HG03196 (cell line): ENCODE data around the gene RABGGTB.
"Not testable (repeated sequence)": the region's sequence is repeated elsewhere in the genome, so short reads cannot be mapped to it uniquely, and the experiment has no call there.

Source experiments
- ATAC-seq: cut with Tn5 transposase; IDR thresholded peaks from one replicate; pipeline ENCODE4 v1.9.1; 2021; ENCODE audit not compliant: unreplicated experiment

Gene RABGGTB

DNA sequence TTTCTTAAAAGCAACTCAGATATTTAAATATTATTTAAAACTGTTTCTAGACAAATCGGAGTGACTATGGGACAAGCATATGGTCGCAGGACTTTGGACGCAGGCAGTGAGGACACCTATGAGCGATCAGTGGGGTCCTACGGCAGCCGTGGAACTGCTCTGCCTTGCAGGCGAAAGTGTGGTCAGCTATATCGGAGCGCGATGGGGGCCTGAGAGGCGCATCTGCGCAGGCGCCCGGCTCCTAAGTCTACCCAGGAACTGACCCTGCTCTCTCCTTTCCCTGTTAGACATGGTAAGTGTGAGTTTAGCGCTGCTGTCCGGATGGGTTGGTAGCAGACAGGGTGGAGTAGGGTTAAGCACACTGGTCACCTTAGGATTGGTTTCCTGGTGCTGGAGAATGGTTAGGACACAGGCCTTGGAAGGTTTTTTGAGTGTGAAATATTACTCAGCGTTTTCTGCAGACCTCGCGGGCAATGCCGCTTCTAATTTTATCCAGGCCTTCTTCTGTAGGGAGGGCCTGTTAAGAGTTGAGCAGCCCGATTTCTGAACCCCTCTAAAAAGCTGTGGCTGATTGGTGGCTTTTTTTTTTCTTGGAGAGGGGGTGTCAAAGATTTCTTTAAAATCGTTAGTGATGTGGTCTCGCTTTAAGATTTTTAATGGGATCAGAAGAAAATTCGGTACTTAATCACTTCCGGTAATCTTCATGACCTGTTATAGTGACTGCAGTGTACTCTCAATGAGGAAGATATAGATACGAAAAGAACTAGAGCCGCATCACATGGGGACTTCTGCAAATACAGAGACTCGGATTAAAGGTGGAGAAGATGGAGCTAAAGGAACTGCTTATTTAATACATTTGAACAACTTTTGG is at the start of gene RABGGTB:
Gene RABGGTB, plus strand, starts transcription at position 274 of the 871 bp plus-strand sequence. Its CDS starts 16 bp downstream, at position 290.
- ATAC-seq, result peak; percentile 84

DNA sequence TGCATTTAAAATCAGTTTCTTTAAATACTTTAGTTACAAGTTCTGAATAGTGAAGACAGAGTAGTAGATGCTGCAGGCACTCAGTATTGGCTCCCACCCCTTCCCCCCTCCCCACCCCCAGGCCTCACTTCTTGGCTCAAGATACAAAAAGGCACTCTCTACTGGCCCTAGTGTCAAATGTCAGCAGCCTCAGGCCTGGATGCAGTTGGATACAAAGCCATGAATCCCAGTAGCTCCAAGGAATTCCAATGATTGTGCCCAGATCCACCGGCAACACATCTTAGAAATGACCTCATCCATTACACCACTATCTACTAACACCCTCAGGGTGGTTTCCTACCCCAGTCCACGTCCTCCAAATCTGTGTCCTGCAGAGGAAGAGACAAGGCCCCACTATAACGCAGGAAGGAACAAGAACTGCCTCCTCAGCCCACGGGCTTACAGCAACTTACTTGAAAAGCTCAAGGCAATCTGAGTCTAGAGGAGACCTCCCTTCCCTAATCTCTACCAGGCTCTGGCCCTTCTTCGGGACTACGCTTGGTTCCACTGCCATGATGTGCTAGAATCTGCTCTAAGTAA is 43.9 kb upstream of the RABGGTB start:
- ATAC-seq, result no peak

DNA sequence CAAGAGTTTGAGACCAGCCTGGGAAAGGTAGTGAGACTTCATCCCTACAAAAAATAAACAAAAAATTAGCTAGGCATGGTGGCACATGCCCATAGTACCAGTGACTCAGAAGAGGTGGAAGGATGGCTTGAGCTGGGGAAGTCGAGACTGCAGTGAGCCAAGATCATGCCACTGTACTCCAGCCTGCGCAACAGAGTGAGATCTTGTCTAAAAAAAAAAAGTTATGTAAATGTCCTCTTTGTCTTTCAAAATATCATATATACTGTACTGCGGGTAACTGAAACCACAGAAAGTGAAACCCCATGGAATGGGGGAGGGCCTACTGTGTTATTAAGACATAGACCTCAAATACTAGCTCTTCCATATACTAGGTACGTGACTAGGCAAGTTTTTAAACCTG is 40.8 kb upstream of the RABGGTB start:
- ATAC-seq, result peak; percentile 81

DNA sequence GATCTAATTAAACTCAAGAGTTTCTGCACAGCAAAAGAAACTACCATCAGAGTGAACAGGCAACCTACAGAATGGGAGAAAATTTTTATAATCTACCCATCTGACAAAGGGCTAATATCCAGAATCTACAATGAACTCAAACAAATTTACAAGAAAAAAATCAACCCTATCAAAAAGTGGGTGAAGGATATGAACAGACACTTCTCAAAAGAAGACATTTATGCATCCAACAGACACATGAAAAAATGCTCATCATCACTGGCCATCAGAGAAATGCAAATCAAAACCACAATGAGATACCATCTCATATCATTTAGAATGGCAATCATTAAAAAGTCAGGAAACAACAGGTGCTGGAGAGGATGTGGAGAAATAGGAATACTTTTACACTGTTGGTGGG is 28.8 kb upstream of the RABGGTB start:
- ATAC-seq, result not testable (repeated sequence)

DNA sequence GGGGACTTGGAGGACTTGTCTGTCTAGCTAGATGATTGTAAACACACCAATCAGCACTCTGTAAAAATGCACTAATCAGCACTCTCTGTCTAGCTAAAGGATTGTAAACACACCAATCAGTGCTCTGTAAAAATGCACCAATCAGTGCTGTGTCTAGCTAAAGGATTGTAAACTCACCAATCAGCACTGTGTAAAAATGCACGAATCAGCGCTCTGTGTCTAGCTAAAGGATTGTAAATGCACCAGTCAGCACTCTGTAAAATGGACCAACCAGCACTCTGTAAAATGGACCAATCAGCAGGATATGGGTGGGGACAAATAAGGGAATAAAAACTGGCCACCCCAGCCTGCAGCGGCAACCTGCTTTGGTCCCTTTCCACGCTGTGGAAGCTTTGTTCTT is 27.5 kb upstream of the RABGGTB start:
- not testable (repeated sequence) for ATAC-seq

DNA sequence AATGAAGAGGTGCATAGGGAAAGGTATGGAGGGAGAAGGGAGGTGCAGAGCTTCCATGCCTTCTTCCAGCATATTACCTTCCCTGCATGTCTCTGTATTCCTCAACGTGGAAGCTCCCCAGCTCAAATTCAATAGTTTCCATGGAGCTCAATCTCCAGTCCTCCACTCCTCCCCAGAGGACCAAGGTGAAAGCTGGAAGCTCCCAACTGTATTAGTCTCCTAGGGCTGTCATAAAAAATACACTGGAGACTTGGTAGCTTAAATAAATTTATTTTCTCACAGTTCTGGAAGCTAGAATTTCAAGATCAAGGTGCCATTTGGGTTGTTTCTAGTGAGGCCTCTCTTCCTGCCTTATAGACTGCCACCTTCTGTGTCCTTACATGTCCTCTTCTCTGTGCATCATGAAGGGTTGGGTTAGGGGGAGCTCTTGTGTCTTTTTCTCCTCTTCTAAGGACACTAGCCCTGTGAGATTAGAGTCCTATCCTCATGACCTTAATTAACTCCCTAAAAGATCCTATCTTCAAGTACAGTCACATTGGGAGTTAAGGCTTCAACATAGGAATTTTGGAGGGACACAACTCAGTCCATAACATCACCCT is 21.9 kb upstream of the RABGGTB start:
- ATAC-seq, result no peak

DNA sequence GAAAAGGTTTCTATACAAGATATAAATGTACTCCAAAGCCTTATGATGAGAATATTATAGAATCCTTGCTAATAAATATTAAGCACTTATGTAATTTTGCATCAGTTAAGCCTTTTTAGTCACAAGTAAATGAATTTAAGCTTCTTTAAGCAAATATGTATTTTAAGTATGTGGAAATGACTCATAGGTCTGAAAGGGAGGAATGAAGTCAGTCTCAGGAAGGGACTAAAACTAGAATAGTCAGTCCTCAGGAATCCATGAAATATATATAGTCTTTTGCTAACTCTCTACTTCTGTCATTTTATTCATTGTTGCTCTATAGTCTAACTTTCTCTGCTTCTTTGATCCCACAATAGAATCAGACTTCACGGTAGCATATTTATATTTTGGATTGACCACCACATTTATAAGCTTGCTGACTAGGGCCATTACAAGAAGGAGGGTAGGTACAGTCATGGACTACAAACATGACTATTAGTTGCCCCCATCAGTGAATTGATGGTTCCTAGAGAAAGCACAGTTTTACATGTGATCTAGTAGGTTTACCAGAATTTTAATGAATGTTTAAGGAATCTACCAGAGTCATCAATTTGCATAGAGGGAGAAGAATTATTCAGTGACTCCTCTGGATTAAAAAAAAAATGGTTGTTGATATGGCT is 20.2 kb upstream of the RABGGTB start:
- no peak for ATAC-seq

DNA sequence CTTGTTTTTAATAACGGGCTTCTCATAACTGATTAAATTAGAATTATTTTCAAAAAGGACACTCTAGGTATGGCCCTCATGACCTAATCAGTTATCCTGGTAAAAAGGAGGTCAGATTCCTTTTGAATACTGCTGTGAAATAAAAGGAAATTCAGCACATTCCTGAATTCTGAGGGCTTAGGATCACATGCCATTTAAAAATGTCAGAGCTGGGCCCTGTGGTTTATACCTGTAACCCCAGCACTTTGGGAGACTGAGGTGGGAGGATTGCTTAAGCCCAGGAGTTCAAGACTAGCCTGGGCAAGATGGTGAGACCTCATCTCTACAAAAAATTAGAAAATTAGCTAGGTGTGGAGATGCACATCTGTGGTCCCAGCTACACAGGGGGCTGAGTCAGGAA is 18.0 kb upstream of the RABGGTB start:
- no peak for ATAC-seq

DNA sequence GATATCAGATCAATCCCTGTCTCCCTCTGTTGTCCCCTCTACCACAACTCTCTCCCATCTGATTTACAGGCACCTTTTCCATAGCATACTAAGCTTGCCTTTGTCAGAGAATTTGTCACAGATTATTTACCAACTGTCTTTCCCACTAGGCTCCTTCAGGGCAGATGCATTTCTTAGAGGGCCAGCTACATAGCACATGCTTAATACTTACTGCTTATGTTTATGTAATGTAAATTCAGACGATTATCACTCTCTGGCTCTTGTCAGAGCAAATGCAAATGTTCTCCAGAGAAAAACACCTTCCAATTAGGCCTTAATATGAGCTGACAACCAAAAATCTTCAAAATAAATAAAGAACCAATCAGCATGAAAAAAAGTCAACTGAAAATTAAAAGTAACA is 15.3 kb upstream of the RABGGTB start:
- ATAC-seq, result no peak

DNA sequence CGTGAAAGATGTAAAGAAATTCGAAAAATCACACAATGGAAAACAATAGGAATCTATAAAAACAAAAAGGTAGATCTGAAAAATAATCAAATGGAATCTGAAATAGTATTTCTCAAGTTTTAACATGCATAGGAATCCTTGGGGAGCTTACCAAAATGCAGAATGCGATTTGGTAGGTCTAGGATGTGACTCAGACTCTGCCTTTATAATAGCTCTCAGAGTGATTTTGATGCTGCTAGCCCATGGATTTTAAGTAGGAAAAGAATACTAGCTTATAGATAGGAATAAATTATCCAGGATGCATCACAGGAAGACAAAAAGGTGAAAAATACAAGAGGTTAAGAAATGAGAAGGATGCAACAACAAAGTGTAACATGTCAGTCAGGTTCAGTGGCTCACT is 14.1 kb upstream of the RABGGTB start:
- ATAC-seq, result no peak

DNA sequence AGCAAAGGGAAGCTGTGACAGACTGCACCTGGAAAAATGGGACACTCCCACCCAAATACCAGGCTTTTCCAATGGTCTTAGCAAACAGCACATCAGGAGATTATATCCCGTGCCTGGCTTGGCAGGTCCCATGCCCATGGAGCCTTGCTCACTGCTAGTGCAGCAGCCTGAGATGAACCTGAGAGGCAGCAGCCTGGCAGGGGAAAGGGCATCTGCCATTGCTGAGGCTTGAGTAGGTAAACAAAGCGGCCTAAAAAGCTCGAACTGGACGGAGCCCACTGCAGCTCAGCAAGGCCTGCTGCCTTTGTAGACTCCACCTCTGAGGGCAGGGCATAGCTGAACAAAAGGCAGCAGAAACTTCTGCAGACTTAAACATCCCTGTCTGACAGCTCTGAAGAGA is 8.2 kb upstream of the RABGGTB start:
- ATAC-seq, result not testable (repeated sequence)

DNA sequence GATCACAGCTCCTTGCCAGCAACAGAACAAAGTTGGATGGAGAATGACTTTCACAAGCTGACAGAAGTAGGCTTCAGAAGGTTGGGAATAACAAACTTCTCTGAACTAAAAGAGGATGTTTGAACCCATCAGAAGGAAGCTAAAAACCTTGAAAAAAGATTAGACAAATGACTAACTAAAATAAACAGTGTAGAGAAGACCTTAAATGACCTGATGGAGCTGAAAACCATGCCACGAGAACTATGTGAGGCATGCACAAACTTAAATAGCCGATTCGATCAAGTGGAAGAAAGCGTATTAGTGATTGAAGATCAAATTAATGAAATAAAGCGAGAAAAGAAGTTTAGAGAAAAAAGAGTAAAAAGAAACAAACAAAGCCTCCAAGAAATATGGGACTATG is 7.4 kb upstream of the RABGGTB start:
- ATAC-seq, result not testable (repeated sequence)

DNA sequence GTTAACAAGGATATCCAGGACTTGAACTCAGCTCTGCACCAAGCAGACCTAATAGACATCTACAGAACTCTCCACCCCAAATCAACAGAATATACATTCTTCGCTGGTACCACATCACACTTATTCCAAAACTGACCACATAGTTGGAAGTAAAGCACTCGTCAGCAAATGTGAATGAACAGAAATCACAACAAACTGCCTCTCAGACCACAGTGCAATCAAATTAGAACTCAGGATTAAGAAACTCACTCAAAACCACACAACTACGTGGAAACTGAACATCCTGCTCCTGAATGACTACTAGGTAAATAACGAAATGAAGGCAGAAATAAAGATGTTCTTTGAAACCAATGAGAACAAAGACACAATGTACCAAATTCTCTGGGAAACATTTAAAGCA is 5.9 kb upstream of the RABGGTB start:
- ATAC-seq, result not testable (repeated sequence)

DNA sequence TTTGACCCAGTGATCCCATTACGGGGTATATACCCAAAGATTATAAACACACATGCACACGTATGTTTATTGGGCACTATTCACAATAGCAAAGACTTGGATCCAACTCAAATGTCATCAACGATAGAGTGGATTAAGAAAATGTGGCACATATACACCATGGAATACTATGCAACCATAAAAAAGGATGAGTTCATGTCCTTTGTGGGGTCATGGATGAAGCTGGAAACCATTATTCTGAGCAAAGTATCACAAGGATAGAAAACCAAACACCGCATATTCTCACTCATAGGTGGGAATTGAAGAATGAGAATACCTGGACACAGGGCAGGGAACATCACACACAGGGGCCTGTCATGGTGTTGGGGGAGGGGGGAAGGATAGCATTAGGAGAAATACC is 2.1 kb upstream of the RABGGTB start:
- ATAC-seq, result not testable (repeated sequence)

DNA sequence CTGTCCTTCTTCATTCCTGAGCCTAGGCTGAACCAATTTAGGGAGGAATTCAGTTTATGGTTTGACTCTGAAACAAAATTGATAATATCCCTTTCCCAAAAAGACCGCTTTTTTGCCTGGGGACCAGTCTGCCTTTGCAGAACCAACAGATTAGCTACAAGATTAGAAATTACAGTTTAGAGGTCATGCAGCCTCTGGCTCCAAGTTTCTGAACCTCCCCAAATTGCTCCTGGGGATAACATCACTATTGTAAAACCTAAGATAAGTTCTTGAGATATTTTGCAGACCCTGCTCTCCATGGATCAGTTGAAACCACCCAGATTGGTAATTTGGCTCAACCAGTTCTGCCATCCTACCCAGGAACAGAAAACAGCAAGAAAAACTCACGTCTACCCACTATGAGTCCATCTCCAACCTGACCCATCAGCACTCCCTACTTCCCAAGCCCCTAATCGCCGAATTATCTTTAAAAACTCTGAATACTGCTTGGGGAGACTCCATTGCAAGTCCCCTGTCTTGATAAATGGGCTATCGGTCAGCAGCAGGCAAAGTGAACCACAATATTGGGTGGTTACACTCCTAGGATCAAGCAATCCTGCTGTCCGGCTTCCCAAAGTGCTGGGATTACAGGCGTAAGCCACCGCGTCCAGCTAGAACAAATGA is 605 bp upstream of the RABGGTB start:
- peak; percentile 15 for ATAC-seq

DNA sequence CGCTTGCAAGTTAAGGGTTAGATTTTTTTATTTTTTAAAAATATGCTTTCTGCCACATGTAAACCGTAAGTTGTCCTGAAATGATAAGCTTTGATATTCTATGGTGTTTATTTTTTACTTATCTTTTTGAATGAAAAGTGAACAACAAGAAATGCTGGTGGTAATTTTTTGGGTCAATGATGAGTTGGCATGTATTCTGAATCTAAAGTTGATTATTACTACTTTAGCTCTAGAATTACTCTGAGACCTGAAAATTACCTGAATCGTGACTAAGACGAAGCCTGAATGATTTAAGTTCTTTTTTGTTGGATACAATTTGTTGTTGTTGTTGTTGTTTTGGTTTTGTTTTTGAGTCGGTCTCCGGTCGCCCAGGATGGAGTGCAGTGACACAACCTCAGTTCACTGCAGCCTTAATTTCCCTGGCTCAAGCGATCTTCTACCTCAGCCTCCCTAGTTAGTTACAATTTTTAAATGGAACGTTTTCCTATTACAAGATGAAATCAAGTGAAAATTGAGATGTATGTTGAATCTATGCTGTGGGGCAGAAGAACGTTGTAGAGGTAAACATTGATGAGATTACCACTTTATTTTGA is 941 bp downstream of the RABGGTB start:
- ATAC-seq, result no peak

DNA sequence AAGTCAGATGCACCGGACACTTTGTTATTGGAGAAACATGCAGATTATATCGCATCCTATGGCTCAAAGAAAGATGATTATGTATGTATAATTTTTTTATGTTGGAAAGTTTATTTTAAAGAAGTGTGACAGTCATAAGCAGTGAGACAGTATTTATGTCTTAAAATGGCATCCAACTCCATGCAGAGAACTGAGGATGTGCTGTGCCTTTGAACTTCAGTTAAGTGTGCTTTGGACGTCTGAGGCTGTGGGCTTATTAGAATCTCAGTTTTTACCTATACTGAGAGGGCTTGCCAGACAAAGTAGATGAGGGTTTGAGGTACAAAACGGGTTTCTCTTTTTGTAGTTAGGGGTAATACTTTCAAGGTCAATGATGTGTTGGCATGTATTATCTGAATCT is 1.5 kb downstream of the RABGGTB start:
- no peak for ATAC-seq

DNA sequence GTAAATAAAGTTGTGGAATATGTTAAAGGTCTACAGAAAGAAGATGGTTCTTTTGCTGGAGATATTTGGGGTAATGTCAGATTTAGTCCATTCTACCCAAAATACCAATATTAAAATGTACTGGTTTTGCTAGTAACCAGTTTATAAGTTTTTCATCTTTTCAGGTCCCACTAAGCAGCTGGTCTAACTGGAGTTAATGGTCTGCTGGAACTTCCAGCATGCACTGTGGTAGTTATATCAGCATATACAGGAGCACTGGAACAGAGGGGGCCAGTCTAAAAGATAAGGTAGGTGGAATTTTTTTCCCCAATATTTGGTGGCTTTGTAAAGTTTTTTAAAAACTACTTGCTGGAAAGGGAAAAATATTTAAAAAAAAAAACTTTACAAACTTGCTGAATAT is 3.9 kb downstream of the RABGGTB start:
- ATAC-seq, result no peak

DNA sequence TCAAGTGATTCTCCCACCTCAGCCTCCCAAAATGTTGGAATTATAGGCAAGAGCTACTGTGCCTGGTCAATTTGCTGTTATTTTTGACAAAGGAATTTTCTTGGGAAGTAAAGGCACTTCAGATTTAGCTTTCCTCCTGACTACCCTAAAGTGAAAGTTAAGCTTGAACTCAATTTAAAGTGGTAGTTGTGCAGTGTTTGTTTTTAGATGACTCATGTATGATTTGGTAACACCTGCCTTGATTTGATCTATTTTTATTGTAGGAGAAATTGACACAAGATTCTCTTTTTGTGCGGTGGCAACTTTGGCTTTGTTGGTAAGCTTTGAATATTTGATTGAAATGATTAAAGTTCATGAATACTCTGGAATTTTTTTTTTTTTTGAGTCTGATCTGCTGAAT is 5.0 kb downstream of the RABGGTB start:
- ATAC-seq, result no peak

DNA sequence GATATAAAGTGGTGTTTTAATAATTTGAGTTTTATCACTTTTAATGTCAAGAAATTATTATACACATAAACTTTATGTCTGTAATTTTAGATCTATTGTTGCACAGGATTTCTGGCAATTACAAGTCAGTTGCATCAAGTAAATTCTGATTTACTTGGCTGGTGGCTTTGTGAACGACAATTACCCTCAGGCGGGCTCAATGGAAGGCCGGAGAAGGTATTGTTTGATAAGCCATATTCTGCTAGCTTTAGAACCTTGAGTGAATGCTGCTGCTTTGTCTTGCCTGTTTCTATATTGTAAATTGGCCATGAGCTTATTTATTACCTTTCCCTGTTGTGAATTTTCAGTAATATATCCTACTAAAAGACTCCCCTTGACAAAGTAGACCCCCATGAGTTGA is 6.0 kb downstream of the RABGGTB start:
- no peak for ATAC-seq

DNA sequence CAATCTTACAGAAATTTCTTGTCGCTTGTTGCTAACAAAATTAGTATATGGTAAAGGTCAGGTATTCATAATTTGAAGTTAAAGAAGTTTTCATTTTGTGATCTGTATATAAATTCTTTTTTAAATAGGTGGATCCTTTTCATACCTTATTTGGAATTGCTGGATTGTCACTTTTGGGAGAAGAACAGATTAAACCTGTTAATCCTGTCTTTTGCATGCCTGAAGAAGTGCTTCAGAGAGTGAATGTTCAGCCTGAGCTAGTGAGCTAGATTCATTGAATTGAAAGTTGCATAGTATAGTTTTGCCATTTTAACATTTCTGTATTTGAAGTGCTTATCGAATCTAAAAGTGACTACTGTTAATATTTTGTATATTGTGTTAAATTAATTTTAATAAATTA is 8.3 kb downstream of the RABGGTB start:
- ATAC-seq, result no peak
